ENCODE results near the gene PDZD8.

The PDZD8 gene

DNA sequence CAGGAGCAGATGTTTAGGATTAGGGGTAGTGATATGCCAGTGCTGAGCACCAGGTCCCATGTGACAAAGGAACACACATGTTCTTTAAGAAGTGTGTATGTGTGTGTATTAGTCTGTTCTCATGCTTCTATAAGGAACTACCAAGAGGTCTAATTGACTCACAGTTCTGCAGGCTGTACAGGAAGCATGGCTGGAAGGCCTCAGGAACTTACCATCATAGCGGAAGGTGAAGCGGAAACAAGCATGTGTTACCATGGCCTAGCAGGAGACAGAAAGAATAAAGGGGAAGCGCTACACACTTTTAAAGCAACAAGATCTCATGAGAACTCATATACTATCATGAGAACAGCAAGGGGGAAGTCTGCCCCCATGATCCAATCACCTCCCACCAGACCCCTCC is 22.8 kb upstream of the PDZD8 start:
- DNase-seq = no peak

DNA sequence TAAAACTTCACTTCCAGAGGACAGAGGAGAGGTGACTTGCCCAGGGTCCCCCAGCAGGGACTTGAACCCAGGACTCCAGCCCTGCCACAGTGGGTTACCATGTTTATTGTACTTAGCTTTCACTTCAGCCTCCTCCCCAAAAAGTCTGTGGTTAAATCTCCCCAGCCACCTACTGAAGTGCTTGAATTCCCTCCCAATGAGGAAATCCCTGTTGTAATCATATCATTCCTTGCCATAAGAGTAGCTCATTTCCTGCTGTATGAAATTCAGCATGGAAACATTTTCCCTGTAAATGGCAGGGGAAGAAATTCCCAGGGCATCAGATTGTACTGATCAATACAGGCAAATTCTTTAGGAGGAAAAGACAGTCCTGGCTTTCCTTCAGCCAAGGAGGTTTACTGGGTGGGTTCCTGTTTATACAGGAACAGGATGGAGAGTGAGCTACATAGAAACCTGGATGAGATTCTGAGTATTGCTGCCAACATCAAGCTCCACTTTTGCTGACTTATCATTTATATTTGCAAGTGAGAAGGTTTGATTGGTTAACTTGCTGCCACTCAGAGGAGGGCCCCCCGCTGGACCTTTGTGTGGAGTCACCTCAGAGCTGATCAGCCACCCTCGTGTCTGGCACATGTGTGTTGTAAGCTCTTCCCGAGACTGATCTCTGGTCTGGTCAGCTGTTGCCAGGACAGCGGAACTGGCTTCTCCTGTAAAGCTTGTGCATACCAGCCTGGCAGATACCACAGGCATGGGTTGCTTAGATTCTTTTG is 16.4 kb upstream of the PDZD8 start:
- DNase-seq = no peak

DNA sequence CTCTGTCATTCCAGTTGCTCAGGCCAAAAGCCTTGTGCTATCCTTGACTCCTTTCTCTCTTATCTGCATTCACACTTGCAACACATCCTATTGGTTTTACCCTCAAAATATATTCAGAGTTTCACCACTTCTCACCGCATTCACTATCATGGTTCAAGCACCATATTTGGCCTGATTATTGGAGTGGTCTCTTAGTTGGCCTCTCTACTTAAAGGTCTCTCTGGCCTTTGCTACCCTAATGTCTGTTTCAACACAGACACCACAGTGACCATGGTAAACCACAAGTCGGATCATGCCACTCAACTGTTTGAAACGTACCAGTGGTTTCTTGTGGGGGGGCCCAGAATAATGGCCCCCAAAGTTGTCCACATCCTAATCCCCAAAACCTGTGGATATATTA is 15.2 kb upstream of the PDZD8 start:
- DNase-seq = peak; percentile 55

DNA sequence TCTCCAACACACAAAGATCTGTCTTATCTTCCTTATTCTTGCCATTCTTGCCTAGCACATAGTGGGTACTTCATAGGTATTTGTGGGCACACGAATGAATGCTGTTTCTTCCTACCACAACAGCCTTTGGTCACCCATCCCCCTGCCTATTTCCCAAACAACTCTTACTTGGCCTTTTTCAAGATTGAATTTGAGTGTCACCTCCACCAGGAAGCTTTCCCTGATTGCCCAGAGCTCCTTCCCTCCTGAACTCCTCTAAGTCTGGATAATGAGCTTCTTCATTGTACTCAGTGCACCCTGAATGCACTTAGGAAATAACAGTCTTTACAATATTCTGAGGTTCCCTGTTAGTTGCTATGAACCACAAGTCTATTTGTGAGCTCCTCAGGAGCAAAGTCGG is 11.6 kb upstream of the PDZD8 start:
- no peak for DNase-seq

DNA sequence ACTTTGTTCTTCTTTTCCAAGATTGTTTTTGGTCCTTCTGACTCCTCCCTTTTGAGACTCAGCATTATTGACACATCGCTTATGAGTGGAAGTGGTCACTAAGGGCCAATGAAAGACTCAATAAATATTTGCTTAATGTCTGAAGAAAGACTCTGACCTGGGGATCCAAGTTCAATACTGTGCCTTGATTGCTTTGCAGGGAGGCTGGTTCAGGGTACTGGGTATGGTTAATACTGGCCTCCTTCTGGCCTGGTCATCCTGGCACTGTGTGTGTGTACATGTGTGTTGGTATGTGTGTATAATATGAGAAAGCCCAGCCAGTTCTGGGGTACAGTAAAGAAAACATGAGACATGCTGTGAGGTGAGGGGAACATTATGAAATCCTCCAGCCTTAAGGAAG is 7.6 kb upstream of the PDZD8 start:
- DNase-seq = no peak

DNA sequence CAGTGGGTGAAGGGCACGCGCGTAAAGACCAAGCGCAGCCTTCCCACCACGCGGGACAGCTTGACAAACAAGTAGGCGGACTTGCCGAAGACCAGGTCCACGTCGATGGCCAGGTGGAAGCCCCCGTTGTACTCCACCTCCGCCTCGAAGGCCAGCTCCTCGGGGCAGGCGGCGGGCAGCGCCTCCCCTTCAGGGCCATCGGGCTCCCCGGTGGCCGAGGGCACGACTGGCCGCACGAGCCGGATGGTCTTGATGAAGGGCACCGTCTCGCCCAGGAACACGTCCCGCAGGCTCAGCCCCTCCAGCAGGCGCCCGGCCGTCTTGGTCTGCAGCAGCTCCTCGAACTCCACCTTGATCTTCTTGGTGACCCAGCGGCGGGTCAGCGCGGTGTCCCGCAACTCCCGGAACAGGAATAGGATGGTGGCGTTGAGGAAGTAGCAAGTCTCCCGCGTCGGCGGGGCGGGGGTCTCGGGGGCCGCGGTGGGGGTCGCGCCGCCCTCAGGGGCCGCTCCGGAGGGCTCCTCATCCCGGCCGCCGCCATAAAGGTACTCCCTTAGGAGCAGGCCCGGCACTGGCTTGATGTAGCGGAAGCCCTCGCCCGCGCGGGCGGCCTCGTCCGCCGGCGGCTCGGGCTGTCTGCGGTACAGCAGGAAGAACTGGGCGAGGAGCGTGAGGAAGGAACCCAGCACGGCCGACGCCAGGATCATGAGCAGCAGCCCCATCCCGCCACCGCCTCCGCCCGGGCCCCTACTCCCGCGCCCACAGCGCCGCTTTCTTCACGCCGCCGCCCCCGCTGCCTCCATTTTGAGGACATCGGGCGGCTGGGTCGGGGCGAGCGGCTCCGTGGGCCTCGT is 507 bp downstream of the PDZD8 start:
- DNase-seq = peak; percentile 70

DNA sequence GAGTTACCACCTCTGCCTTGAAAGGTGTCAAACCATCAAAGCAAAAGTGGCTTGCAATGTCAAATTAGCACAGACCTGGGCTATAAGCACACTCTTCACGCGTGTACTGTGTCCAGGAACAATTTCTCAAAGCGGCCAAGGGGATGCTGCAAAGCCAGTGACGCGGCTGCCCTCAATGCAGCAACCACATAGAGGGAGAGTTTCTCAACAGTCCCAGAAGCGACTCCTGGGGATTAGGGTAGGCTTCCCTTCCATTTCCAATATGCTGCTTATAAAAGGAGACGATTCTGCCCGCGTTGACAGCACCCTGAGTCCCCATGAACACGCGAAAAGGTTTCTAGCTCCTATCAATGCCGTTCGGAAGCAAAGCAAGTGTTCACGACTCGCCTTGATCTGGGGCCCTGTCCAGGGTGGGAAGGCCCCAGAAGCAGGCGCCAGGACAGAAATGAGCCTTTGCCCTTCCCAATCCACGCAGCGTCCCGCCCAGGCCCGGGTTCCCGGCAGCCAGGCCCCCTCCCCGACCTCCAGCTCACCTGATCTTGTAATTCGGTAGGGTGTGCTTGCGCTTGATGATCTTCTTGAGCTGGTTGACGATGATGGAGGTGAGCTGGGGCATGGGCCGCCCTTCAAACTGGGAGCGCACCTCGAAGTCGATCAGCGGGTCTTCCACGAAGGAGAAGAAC is 1.3 kb downstream of the PDZD8 start:
- peak; percentile 79 for DNase-seq

DNA sequence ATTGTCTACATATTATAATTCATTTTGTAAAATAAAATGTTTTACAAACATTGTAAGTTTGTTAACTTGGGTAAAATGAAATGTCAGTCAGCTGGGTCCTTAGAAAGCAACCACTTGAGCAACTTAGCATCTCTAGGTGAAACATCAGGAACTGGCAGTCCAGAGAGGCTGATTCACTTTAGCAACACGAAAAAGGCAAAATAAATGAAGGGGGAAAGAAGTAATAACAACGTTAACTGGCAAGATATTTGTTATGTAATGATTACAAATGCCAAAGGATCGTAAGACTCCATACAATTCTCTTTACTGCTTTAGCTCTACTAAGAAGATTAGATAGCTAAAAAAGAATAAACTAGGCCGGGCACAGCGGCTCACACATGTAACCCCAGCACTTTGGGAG is 5.0 kb downstream of the PDZD8 start:
- no peak for DNase-seq

DNA sequence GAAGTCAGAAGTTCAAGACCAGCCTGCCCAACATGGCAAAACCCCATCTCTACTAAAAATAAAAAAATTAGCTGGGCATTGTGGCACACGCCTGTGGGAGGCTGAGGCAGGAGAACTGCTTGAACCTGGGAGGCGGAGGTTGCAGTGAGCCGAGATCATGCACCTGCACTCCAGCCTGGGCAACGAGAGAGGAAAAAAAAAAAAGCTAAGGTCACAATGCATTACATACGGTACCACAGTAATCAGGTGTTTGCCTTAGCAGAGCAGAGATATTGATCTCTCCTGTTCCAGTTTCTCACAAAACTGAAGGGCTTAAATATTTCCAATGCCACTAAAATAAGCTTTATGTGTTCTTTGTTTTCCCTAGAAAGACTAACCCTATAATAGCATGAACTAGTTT is 7.5 kb downstream of the PDZD8 start:
- DNase-seq = no peak

DNA sequence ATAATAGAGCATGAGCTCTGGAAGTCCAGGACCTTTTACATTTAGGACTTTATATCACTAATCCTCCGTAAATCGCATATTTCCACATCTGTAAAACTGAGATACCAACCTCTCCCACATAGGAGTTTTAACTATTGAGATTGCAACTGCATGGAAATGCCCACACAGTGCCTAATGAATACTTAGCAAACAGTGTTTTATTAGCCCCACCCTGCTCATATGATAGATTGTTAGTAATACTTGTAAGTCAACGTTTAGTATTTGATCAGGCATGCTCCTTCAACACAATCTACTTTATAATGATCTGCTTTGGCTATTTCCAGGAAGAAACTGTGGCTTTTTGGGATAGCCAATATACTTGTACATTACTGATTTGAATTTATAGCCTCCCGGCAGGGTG is 8.5 kb downstream of the PDZD8 start:
- DNase-seq = peak; percentile 46

DNA sequence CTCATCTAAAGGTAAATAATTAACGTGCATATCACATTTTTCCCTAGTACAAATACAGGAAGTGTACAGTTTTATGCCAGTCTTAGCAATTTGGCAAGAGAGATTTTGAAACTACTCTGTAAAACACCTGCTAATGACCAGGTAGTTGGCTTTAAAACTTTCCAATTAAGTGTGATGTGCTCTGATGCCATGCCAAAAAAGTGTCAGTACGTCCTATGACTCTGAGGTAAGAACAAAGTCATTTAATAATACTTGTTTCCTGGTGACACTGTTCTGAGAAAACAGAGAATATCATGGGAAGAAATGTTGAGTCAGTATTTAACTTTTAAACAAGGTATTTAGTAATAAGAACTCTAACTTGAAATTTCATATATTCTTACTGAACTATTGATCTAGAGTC is 9.6 kb downstream of the PDZD8 start:
- DNase-seq = no peak

DNA sequence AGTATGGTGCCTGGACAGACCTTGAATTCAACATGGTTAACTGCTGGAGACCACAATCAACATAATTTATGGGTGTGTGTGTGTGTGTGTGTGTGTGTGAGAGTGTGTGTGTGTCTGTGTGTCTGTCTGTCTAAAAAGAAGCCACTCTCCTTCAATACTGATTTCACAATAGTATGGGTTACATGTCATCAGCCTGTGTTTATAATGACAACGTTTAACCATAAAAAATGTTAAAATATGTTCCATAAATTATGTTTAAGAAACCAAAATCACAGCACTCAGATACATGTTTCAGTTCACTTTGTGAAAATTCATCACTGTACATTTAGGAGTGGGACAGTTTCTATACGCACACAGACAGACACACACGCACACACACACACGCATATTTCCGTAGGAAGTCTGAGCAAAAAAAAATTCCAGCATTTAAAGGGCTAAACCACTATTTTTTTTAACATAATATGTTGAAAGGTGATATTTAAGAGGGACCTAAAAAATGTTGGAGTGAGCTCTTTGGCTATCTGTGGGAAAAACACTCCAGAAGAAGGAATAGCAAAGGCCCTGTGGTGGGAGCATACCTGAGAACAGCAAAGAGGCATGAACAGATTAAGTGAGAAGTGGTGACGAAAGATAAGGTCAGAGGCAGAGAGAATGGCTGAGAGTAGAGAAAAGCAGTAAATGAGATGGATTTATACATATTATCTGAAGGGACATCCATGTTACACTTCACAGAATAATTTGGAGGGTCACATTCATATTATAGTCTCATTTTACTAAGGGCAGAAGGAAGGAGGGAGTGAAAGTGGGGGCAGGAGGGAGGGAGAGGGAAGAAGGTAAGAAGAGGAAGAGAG is 10.9 kb downstream of the PDZD8 start:
- DNase-seq = no peak

DNA sequence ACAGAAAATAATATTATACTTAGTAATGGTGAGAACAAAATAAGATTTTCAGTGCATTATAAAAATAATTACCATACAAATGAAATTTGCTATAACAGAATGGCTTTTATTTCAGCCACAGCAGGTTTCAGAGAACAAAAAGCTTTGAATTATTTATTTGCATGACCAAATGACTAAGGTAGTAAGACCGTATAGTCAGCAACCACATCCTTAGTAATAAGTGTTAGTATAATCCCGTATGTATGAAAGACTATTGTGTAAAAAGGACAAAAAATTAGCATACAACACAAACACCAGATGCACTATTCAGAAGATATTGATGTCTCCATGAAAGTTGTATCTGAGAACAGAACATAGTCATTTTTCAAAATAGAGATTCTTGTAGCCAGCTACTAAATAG is 12.2 kb downstream of the PDZD8 start:
- DNase-seq = no peak

DNA sequence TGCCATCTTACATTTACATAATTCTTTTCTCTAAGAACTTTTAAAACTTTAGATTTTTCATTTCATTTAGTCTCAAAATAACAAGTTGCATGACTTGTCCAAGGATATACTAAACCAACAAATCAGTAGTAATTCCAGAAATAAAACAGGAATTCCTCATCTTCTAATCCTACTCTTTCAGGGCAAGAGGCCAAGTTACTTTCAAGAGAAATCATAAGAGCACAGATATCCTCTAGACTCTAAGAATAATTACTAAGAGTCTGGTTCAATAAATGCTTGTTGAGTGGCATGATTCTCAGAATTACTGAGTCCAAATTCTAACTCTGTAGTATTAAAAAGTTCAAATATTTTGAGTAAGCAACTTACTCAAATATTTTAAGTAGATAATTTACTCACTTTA is 12.9 kb downstream of the PDZD8 start:
- no peak for DNase-seq

DNA sequence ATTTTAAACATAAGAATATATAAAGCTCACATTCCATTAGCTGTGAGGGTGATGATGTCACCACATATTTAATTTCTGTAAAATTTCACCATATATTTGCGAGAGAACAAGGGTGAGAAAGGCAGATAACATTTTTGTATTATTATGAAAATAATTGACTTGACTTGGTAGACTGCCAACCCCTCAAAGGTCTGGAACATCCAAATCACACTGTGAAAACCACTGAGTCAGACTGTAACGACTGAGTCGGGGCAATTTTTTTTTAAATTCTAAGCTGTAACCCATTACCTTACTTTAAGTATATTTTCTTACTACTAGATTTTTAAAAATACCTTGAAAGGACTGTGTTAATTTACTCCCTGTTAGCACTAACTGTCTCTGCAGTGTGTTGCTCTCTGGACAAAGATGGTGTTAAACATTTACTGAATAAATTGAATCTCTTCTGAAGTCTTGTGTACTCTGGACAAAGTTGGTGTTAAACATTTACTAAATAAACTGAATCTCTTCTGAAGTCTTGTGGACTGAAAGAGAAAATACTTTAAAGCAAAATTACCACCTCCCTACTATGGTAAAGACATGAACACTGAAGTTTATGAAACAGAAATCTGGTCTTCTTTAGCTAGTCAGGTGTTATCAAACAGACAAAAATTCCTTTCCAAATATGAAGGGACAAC is 14.1 kb downstream of the PDZD8 start:
- DNase-seq = peak; percentile 76

DNA sequence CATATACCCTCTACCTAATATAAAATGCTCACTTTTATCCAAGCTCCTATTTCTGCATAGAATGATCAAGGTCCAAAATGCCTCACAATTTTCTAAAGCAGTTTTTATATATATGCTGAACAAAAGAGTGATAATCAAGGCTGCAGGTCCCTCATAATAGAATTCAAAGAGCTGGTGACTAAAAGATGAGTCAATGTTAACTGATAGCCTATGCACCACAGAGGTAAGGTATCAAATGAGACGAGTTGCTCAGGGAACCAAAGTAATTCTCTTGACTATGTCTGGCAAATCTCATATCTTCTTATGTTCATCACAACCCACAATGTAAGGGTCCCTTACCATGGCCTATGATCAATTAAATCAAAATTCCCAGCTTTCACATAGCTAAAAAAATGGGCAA is 15.2 kb downstream of the PDZD8 start:
- DNase-seq = no peak

DNA sequence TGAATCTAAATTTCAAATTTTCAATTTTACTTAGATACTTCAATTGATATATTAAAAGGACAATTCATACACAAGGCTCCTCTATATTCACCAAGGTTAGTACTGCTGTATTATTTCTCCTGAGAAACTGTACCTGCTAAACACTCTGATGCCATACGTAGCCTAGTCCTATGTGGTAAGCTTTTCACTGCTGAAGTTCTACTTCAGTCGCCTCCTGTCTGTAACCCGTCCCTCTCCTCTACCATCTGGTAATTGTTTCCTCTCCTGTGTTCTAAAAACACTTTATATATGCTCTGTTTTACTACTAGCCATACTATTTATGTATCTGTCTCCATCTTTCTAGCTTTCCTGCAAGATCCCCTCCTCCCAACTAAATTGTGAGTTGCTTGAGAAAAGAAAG is 20.2 kb downstream of the PDZD8 start:
- DNase-seq = no peak

DNA sequence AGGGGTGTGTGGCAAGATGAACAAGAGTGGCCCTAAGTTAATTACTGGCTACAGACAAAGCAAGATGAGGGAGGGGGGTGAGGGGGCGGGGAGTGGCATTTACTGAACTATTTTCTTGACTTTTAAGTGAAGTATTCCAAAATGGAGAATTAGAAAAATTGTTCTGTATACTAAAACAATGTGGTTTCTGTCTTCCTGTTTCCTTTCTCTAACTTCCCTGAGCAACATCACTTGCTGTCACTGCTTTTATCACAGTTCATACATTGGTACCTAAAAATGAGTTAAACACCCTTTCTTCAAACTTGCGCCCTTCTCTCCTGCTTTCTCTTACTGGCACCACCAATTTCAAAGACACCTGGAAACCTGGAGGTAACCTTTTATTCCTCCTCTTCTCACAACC is 21.6 kb downstream of the PDZD8 start:
- no peak for DNase-seq

DNA sequence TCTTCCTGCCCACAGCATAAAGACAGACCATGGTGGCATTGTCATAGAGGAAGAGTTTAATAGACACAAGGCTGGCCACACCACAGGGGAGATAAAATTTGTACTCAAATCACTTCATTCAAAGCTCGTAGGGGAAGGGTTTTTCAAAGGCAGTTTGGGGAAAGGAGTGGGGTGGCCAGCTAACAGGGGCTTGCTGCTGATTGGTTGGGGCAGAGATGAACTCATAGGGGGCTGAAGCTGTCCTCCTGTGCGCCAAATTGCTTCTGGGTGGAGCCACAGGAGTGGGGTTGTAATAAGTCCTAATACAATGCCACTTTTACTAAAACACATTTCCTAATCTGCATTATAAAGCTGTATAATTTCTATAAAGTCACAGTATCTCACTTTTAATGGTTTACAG is 22.5 kb downstream of the PDZD8 start:
- peak; percentile 47 for DNase-seq

DNA sequence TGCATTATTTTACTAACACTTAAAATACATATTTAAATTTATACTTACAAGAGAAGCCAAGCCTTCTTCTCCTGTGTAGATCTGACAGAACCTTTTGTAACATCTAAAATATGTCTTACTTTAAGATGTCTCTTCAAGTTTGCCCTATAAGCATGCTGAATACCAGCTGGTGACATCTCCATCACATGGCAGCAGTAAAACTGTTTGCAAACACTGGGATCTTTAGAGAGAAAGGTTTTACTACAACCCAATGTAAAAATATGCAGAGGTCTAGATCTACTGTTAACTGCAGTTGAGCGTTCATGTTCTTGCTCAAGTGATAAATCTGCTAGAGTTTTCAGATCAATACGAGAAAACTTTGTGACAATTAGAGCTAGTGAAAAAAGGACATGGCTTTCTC is 23.2 kb downstream of the PDZD8 start:
- no peak for DNase-seq

DNA sequence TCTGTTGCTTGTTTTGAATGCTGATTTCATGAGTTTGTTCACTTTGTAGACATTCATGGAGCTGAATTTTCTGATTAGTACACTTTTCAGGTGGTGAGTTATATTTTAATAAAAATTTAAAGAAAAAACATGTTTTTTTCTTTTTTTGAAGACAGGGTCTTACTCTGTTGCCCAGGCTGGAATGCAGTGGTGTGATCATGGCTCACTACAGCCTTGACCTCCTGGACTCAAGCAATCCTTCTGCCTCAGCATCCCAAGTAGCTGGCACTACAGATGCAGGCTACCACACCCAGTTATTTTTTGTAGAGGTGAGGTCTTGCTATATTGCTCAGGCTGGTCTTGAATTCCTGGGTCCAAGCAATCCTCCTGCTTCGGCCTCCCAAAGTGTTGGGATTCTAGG is 23.7 kb downstream of the PDZD8 start:
- no peak for DNase-seq

DNA sequence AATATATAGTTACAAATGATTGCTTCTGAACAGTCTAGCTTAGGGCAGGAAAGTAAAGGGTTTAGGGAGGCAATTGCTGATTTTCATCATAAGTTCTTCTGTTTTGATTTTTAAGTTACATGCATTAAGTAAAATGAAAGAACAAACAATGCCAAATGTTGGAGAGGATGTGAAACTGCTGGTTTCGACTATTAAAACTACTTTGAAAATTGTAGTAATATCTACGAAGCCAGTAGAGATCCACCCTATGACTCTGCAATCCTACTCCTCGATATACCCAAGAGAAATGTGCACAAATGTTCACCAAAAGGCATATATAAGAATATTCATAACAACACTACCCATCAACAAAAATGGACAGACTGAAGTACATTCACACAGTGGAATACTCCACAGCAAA is 24.3 kb downstream of the PDZD8 start:
- DNase-seq = peak; percentile 32
